ENCODE data around the gene TMCO6. TPM values are rescaled to one million over a fixed set of nuclear protein-coding genes. Genes with fewer than 3 reads are reported as not detected.

TMCO6 gene
- total RNA-seq, result 7.7 and 26.5 TPM in 2 replicates

DNA sequence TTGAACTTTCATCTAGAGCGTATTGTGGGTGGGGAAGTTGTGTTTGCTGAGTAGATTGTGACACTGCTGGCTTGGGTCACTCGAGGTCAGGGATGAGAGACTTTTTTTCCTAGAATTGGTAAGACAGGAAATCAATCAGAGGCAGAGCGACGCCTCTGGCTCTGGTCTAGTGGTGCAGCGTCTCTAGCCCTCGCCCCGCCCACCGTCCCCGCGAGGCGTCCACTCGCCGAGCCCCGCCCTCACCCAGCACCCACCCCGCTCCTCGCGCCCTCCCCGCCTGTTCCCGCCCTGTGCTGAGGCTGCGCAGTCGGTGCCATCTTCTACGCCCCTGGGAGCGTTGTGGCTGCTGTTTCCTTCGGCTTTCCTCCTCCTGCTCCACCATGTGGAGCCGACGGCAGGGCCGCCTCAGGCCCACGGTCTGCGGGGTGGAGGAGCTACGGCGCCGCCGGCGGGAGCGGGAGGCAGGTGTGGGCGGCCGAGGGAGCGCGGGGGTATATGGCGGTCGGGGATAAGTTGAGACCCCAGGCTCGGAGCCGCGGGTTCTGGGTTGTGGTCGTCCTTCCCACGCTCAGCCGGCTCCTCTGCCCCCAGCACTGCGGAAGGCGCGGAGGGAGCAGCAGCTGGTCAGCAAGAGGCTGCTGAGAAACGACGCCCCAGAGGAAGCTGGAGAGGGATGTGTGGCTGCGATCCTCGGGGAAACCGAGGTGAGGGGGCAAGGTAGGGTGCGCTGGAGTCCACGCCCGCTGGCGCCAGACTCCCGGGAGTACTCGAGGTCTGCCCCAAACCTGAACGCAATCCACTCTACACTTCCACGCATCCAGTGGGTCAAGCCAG is at the start of gene TMCO6:
TSS of gene TMCO6 (plus strand) at position 304 of the 834 bp plus-strand sequence. CDS start at position 381, 77 bp downstream.

GRCh38 chr5:140633021-140633471 is 6.2 kb upstream of the TMCO6 start, which contains the start of gene CD14:
CD14 (minus strand) TSS chr5:140633175; CDS start chr5:140633071, 104 bp downstream.

GRCh38 chr5:140664359-140665119 is 25.3 kb downstream of the TMCO6 start, which contains the start of gene WDR55:
WDR55 (plus strand) TSS chr5:140664904; CDS start chr5:140664913, 9 bp downstream.

GRCh38 chr5:140673187-140673976 is 34.1 kb downstream of the TMCO6 start, which contains the start of gene DND1:
DND1 (minus strand) TSS chr5:140673576; CDS start chr5:140673542, 34 bp downstream.

DNA sequence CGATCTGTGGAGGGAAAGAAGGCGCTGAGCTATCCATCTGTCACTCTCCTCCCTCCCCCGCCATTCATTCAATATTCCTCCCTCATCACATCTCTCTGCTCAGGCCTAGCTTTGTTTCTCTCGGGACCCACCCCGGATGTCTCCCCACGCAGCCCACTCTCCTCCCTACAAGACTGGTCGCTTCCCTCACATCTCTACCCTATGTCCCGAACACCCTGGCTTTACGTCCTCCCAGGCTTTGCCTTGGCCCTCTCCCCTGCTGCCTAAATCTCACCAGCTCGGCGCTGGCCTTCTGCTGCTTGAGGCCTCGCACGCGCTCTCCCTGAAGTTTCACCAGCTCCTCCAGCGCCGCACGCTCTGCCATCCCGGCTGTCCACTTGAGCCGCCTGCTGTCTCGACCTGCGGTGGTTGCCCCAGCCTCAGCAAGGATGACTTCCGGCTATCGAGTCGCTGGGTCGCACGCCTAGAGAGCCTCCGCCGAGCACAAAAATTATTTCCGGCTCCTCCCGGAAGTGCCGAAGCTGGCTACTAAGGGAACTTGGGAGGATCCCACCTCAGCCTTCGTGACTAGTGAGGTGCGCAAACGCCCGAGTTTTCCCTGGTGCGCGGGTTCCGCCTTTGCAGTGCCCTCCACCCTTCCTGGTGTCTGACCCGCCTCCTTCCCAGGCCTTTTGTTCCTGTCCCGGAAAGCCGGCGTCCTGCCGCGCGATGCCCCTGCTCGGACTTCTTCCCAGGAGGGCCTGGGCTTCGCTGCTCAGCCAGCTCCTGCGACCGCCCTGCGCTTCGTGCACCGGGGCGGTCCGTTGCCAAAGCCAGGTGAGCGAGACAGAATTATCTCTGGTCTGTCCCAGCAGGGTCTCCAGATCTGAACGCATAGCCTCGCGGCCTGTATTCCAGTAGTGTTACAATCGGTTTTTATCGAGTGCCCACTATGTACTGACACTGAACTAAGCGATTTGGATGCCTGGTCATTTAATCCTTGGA is 52.0 kb downstream of the TMCO6 start, which contains the start of the genes HARS1 and HARS2:
TSS of gene HARS1 (minus strand) at position 430 of the 984 bp plus-strand sequence. CDS start at position 364, 66 bp downstream.
TSS of gene HARS2 (plus strand) at position 515 of the 984 bp plus-strand sequence. CDS start at position 709, 194 bp downstream.

Other genes starting within 250 kb of the TMCO6 start
- gene ANKHD1, start 237.6 kb upstream of the TMCO6 start, total RNA-seq, result 85.2 and 85.8 TPM in 2 replicates
- 4.2 and 5.0 TPM in 2 replicates for gene EIF4EBP3, start 91.8 kb upstream of the TMCO6 start, total RNA-seq
- gene SRA1, start 82.0 kb upstream of the TMCO6 start, total RNA-seq, result 29.1 and 36.3 TPM in 2 replicates
- 17.4 and 19.2 TPM in 2 replicates for gene APBB3, start 74.9 kb upstream of the TMCO6 start, total RNA-seq
- 20.0 and 20.1 TPM in 2 replicates for gene SLC35A4, start 74.6 kb upstream of the TMCO6 start, total RNA-seq
- gene CD14, start 6.3 kb upstream of the TMCO6 start, total RNA-seq, result 2.9 and 5.3 TPM in 2 replicates
- 22.9 and 29.6 TPM in 2 replicates for gene NDUFA2, start 8.2 kb downstream of the TMCO6 start, total RNA-seq
- gene IK, start 8.4 kb downstream of the TMCO6 start, total RNA-seq, result 98.9 and 99.1 TPM in 2 replicates
- gene WDR55, start 25.5 kb downstream of the TMCO6 start, total RNA-seq, result 21.5 and 24.4 TPM in 2 replicates
- gene DND1, start 34.1 kb downstream of the TMCO6 start, total RNA-seq, result 0.11 and 0.13 TPM in 2 replicates
- gene HARS1, start 51.9 kb downstream of the TMCO6 start, total RNA-seq, result 47.3 and 49.1 TPM in 2 replicates
- 24.4 and 28.6 TPM in 2 replicates for gene HARS2, start 52.0 kb downstream of the TMCO6 start, total RNA-seq
- gene ZMAT2, start 61.0 kb downstream of the TMCO6 start, total RNA-seq, result 43.1 and 52.0 TPM in 2 replicates
- gene PCDHA1, start 146.7 kb downstream of the TMCO6 start, total RNA-seq, result under 0.01 and 0.11 TPM in 2 replicates
- gene PCDHA2, start 155.4 kb downstream of the TMCO6 start, total RNA-seq, result under 0.01 TPM in 1 of 2 replicates, not detected in the other
- gene PCDHA3, start 161.6 kb downstream of the TMCO6 start, total RNA-seq, result 0.11 and 0.26 TPM in 2 replicates
- gene PCDHA4, start 167.6 kb downstream of the TMCO6 start, total RNA-seq, result 0.26 and 0.32 TPM in 2 replicates
- under 0.01 and 0.13 TPM in 2 replicates for gene PCDHA5, start 182.2 kb downstream of the TMCO6 start, total RNA-seq
- 0.32 and 0.52 TPM in 2 replicates for gene PCDHA6, start 188.5 kb downstream of the TMCO6 start, total RNA-seq
- gene PCDHA7, start 194.8 kb downstream of the TMCO6 start, total RNA-seq, result 0.13 and 0.22 TPM in 2 replicates
- 0.11 and 0.13 TPM in 2 replicates for gene PCDHA8, start 201.7 kb downstream of the TMCO6 start, total RNA-seq
- gene PCDHA9, start 208.9 kb downstream of the TMCO6 start, total RNA-seq, result 0.11 and 0.26 TPM in 2 replicates
- gene PCDHA10, start 216.4 kb downstream of the TMCO6 start, total RNA-seq, result 0.13 and 0.54 TPM in 2 replicates
- 0.11 and 0.13 TPM in 2 replicates for gene PCDHA11, start 229.5 kb downstream of the TMCO6 start, total RNA-seq
- 0.13 TPM in 1 of 2 replicates, not detected in the other for gene PCDHA12, start 235.9 kb downstream of the TMCO6 start, total RNA-seq
- 0.11 and 0.13 TPM in 2 replicates for gene PCDHA13, start 242.7 kb downstream of the TMCO6 start, total RNA-seq